Mucosa of rectum (tissue), 2 donors: ENCODE results near the gene LSAMP.
"Not testable (repeated sequence)": the region's sequence is repeated elsewhere in the genome, so short reads cannot be mapped to it uniquely, and the experiment has no call there.

ENCODE experiments used
- H3K27ac ChIP-seq, 2 donors: one replicate each; pipeline ENCODE4 v1.7.0; 2013; ENCODE audit warnings: inconsistent platforms in 2 of 2, low read depth in 2 of 2, low read length in 2 of 2
- H3K27me3 ChIP-seq, 2 donors: one replicate each; pipeline ENCODE4 v1.7.0; 2013; ENCODE audit warnings: low read length in 2 of 2; ENCODE audit not compliant: control insufficient read depth in 2 of 2, insufficient read depth in 2 of 2
- H3K36me3 ChIP-seq, 2 donors: one replicate each; pipeline ENCODE4 v1.7.0; 2013; ENCODE audit warnings: low read length in 2 of 2; ENCODE audit not compliant: control insufficient read depth in 2 of 2, insufficient read depth in 2 of 2
- H3K4me1 ChIP-seq, 2 donors: one replicate each; pipeline ENCODE4 v1.7.0; 2013; ENCODE audit warnings: low read length in 2 of 2, mild to moderate bottlenecking in 1 of 2; ENCODE audit not compliant: control insufficient read depth in 2 of 2, insufficient read depth in 2 of 2
- H3K4me3 ChIP-seq, 2 donors: one replicate each; pipeline ENCODE4 v1.7.0; 2013; ENCODE audit warnings: low read length in 2 of 2
- H3K9ac ChIP-seq, 2 donors: one replicate each; pipeline ENCODE4 v1.7.0; 2013; ENCODE audit warnings: low read length in 2 of 2, low read depth in 1 of 2, mild to moderate bottlenecking in 1 of 2
- H3K9me3 ChIP-seq, 2 donors: one replicate each; pipeline ENCODE4 v1.7.0; 2013; ENCODE audit warnings: low read length in 2 of 2; ENCODE audit not compliant: control insufficient read depth in 2 of 2
- donor health status: healthy.
- donor health status: Normal muscosa, but diverticular disease.

The LSAMP gene

GRCh38 chr3:115758076-115758763 lies 687.1 kb downstream of the LSAMP start:
- H3K9me3 ChIP-seq, result no peaks in the 10 kb centered on the region
- H3K36me3 ChIP-seq, result no peaks in the 10 kb centered on the region
- H3K27me3 ChIP-seq, result no peaks in the 10 kb centered on the region
- H3K4me3 ChIP-seq, result no peak overlapping the region
- H3K4me1 ChIP-seq, result no peaks in the 10 kb centered on the region
- no peak overlapping the region for H3K9ac ChIP-seq
- H3K27ac ChIP-seq, result no peak overlapping the region

- H3K9ac ChIP-seq, H3K4me3 ChIP-seq: not testable (repeated sequence)
Observed at GRCh38 chr3:115752978-115753377, 692.3 kb downstream of the LSAMP start.

More at GRCh38 chr3:115752978-115753377, 692.3 kb downstream of the LSAMP start:
- not testable (repeated sequence) for H3K4me1 ChIP-seq, H3K27me3 ChIP-seq, H3K27ac ChIP-seq, H3K9me3 ChIP-seq, H3K36me3 ChIP-seq
